Body of pancreas (tissue), 4 donors: ENCODE measurements around the gene OR52A1.

Source experiments
- POLR2A ChIP-seq, 3 donors: fragments of 450-650 bp; IDR thresholded peaks; one replicate each; pipeline ENCODE4 v1.6.1; 2016; ENCODE audit warnings: antibody characterized with exemption in 3 of 3, mild to moderate bottlenecking in 2 of 3
- TF ChIP-seq, protein P1 (sequence below), 7 experiments: fragments of 450-650 bp in 4 of 7; fragments of 200-600 bp in 3 of 7; sonication (generic) in 3 of 7; IDR thresholded peaks; one replicate each; pipeline ENCODE4 v1.5.1; 2016 to 2019; ENCODE audit warnings: antibody characterized with exemption in 7 of 7

DNA sequence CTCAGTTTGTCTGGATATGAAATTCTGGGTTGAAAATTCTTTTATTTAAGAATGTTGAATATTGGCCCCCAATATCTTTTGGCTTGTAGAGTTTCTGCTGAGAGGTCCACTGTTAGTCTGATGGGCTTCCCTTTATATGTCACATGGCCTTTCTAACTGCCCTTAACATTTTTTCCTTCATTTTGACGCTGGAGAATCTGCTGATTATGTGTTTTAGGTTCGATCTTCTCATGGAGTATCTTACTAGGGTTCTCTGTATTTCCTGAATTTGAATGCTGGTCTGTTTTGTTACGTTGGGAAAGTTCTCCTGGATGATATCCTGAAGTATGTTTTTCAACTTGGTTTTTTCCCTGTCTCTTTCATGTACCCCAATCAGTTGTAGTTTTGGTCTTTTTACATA, 39.2 kb downstream of the OR52A1 start:
- TF ChIP-seq, protein P1, sequence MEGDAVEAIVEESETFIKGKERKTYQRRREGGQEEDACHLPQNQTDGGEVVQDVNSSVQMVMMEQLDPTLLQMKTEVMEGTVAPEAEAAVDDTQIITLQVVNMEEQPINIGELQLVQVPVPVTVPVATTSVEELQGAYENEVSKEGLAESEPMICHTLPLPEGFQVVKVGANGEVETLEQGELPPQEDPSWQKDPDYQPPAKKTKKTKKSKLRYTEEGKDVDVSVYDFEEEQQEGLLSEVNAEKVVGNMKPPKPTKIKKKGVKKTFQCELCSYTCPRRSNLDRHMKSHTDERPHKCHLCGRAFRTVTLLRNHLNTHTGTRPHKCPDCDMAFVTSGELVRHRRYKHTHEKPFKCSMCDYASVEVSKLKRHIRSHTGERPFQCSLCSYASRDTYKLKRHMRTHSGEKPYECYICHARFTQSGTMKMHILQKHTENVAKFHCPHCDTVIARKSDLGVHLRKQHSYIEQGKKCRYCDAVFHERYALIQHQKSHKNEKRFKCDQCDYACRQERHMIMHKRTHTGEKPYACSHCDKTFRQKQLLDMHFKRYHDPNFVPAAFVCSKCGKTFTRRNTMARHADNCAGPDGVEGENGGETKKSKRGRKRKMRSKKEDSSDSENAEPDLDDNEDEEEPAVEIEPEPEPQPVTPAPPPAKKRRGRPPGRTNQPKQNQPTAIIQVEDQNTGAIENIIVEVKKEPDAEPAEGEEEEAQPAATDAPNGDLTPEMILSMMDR (IDR thresholded peaks at IDR 0.05), result no peak
- no peak for TF ChIP-seq POLR2A (IDR thresholded peaks at IDR 0.05)
